ENCODE measurements around the gene SRPX. TPM values are rescaled to one million over a fixed set of nuclear protein-coding genes. Genes with fewer than 3 reads are reported as not detected.

Gene SRPX
- total and polyA plus RNA-seq, 4 donors: 14.1 to 110 (median 57.3) TPM

- ATAC-seq (ENCODE audit: low FRiP score) (no peak), DNase-seq (no peak)
- no peaks in the 10 kb centered on the region for H3K36me3 ChIP-seq (ENCODE audit: control insufficient read depth in 1 of 2, insufficient read depth in 2 of 2, low read length in 1 of 2)
- 55 to 57% methylated on average over 5 of the region's 5 CpGs for WGBS, 2 donors
- H3K27ac ChIP-seq (ENCODE audit: low read depth in 1 of 2, low read length in 2 of 2): no peak overlapping the region
- intact Hi-C loops (cut with DNase I): no loop called here
- no peaks in the 10 kb centered on the region for H3K27me3 ChIP-seq (ENCODE audit: control insufficient read depth in 1 of 2, insufficient read depth in 2 of 2, low read length in 1 of 2)
- H3K4me3 ChIP-seq (ENCODE audit: low read length in 2 of 2): no peak overlapping the region
- H3K4me1 ChIP-seq (ENCODE audit: control insufficient read depth in 1 of 2, insufficient read depth in 2 of 2, low read length in 2 of 2): no peaks in the 10 kb centered on the region
- H3K9me3 ChIP-seq (ENCODE audit: control insufficient read depth, low read length): no peaks in the 10 kb centered on the region
Measured at GRCh38 chrX:38216642-38217041, 4.0 kb downstream of the SRPX start.

GRCh38 chrX:38214551-38215531 is 5.8 kb downstream of the SRPX start:
- Histone ChIP-seq H3K27ac (ENCODE audit: low read depth in 1 of 2, low read length in 2 of 2) (no peak overlapping the region), H3K9me3 (ENCODE audit: control insufficient read depth, low read length) (no peaks in the 10 kb centered on the region), H3K27me3 (ENCODE audit: control insufficient read depth in 1 of 2, insufficient read depth in 2 of 2, low read length in 1 of 2) (no peaks in the 10 kb centered on the region), H3K4me3 (ENCODE audit: low read length in 2 of 2) (no peak overlapping the region), H3K36me3 (ENCODE audit: control insufficient read depth in 1 of 2, insufficient read depth in 2 of 2, low read length in 1 of 2) (no peaks in the 10 kb centered on the region), H3K4me1 (ENCODE audit: control insufficient read depth in 1 of 2, insufficient read depth in 2 of 2, low read length in 2 of 2) (no peaks in the 10 kb centered on the region)
- ATAC-seq (ENCODE audit: low FRiP score) (no peak), DNase-seq (no peak)
- intact Hi-C loops (cut with DNase I): no loop called here
- WGBS, 2 donors: 76 to 89% methylated on average over 11 of the region's 11 CpGs

- no peak overlapping the region for H3K27ac ChIP-seq (ENCODE audit: low read depth in 1 of 2, low read length in 2 of 2)
- intact Hi-C loops (cut with DNase I): no loop called here
- no peaks in the 10 kb centered on the region for H3K4me1 ChIP-seq (ENCODE audit: control insufficient read depth in 1 of 2, insufficient read depth in 2 of 2, low read length in 2 of 2)
- DNase-seq (no peak), ATAC-seq (ENCODE audit: low FRiP score) (no peak)
- H3K36me3 ChIP-seq (ENCODE audit: control insufficient read depth in 1 of 2, insufficient read depth in 2 of 2, low read length in 1 of 2): no peaks in the 10 kb centered on the region
- WGBS, 2 donors: 96 to 98% methylated on average over 1 of the region's 1 CpG
- H3K27me3 ChIP-seq (ENCODE audit: control insufficient read depth in 1 of 2, insufficient read depth in 2 of 2, low read length in 1 of 2): no peaks in the 10 kb centered on the region
- H3K4me3 ChIP-seq (ENCODE audit: low read length in 2 of 2): no peak overlapping the region
- H3K9me3 ChIP-seq (ENCODE audit: control insufficient read depth, low read length): no peaks in the 10 kb centered on the region
Measured at GRCh38 chrX:38214044-38214443, 6.6 kb downstream of the SRPX start.

- Histone ChIP-seq H3K36me3 (ENCODE audit: control insufficient read depth in 1 of 2, insufficient read depth in 2 of 2, low read length in 1 of 2) (no peaks in the 10 kb centered on the region), H3K9me3 (ENCODE audit: control insufficient read depth, low read length) (no peaks in the 10 kb centered on the region), H3K27me3 (ENCODE audit: control insufficient read depth in 1 of 2, insufficient read depth in 2 of 2, low read length in 1 of 2) (no peaks in the 10 kb centered on the region), H3K4me1 (ENCODE audit: control insufficient read depth in 1 of 2, insufficient read depth in 2 of 2, low read length in 2 of 2) (no peaks in the 10 kb centered on the region), H3K4me3 (ENCODE audit: low read length in 2 of 2) (no peak overlapping the region), H3K27ac (ENCODE audit: low read depth in 1 of 2, low read length in 2 of 2) (no peak overlapping the region)
- intact Hi-C loops (cut with DNase I): no loop called here
- 61 to 87% methylated on average over 4 of the region's 4 CpGs for whole genome bisulfite sequencing, 2 donors
- DNase-seq (no peak), ATAC-seq (ENCODE audit: low FRiP score) (no peak)
Measured at GRCh38 chrX:38211891-38212635, 8.6 kb downstream of the SRPX start.

GRCh38 chrX:38206542-38206941 is 14.1 kb downstream of the SRPX start:
- Histone ChIP-seq H3K36me3 (ENCODE audit: control insufficient read depth in 1 of 2, insufficient read depth in 2 of 2, low read length in 1 of 2) (no peaks in the 10 kb centered on the region), H3K4me3 (ENCODE audit: low read length in 2 of 2) (no peak overlapping the region), H3K27ac (ENCODE audit: low read depth in 1 of 2, low read length in 2 of 2) (no peak overlapping the region), H3K9me3 (ENCODE audit: control insufficient read depth, low read length) (no peaks in the 10 kb centered on the region), H3K4me1 (ENCODE audit: control insufficient read depth in 1 of 2, insufficient read depth in 2 of 2, low read length in 2 of 2) (no peaks in the 10 kb centered on the region), H3K27me3 (ENCODE audit: control insufficient read depth in 1 of 2, insufficient read depth in 2 of 2, low read length in 1 of 2) (no peaks in the 10 kb centered on the region)
- 62 to 82% methylated on average over 3 of the region's 3 CpGs for WGBS, 2 donors
- intact Hi-C loops (cut with DNase I): no loop called here
- DNase-seq: no peak
- ATAC-seq (ENCODE audit: low FRiP score): no peak

- Histone ChIP-seq H3K4me3 (ENCODE audit: low read length in 2 of 2) (no peak overlapping the region), H3K36me3 (ENCODE audit: control insufficient read depth in 1 of 2, insufficient read depth in 2 of 2, low read length in 1 of 2) (no peaks in the 10 kb centered on the region), H3K4me1 (ENCODE audit: control insufficient read depth in 1 of 2, insufficient read depth in 2 of 2, low read length in 2 of 2) (no peaks in the 10 kb centered on the region), H3K27me3 (ENCODE audit: control insufficient read depth in 1 of 2, insufficient read depth in 2 of 2, low read length in 1 of 2) (no peaks in the 10 kb centered on the region), H3K9me3 (ENCODE audit: control insufficient read depth, low read length) (no peaks in the 10 kb centered on the region), H3K27ac (ENCODE audit: low read depth in 1 of 2, low read length in 2 of 2) (no peak overlapping the region)
- WGBS, 2 donors: 74 to 81% methylated on average over 5 of the region's 5 CpGs
- ATAC-seq (ENCODE audit: low FRiP score) (no peak), DNase-seq (no peak)
- intact Hi-C loops (cut with DNase I): no loop called here
Measured at GRCh38 chrX:38206036-38206435, 14.6 kb downstream of the SRPX start.

GRCh38 chrX:38205039-38205438 is 15.6 kb downstream of the SRPX start:
- no peaks in the 10 kb centered on the region for H3K36me3 ChIP-seq (ENCODE audit: control insufficient read depth in 1 of 2, insufficient read depth in 2 of 2, low read length in 1 of 2)
- DNase-seq (no peak), ATAC-seq (ENCODE audit: low FRiP score) (no peak)
- H3K9me3 ChIP-seq (ENCODE audit: control insufficient read depth, low read length): no peaks in the 10 kb centered on the region
- no peaks in the 10 kb centered on the region for H3K27me3 ChIP-seq (ENCODE audit: control insufficient read depth in 1 of 2, insufficient read depth in 2 of 2, low read length in 1 of 2)
- no peak overlapping the region for H3K27ac ChIP-seq (ENCODE audit: low read depth in 1 of 2, low read length in 2 of 2)
- intact Hi-C loops (cut with DNase I): no loop called here
- H3K4me1 ChIP-seq (ENCODE audit: control insufficient read depth in 1 of 2, insufficient read depth in 2 of 2, low read length in 2 of 2): no peaks in the 10 kb centered on the region
- H3K4me3 ChIP-seq (ENCODE audit: low read length in 2 of 2): no peak overlapping the region
- 63 to 93% methylated on average over 3 of the region's 3 CpGs for WGBS, 2 donors

GRCh38 chrX:38192007-38192810 is 28.5 kb downstream of the SRPX start:
- Histone ChIP-seq H3K27me3 (ENCODE audit: control insufficient read depth in 1 of 2, insufficient read depth in 2 of 2, low read length in 1 of 2) (no peaks in the 10 kb centered on the region), H3K36me3 (ENCODE audit: control insufficient read depth in 1 of 2, insufficient read depth in 2 of 2, low read length in 1 of 2) (no peaks in the 10 kb centered on the region), H3K9me3 (ENCODE audit: control insufficient read depth, low read length) (no peaks in the 10 kb centered on the region), H3K4me1 (ENCODE audit: control insufficient read depth in 1 of 2, insufficient read depth in 2 of 2, low read length in 2 of 2) (no peaks in the 10 kb centered on the region), H3K4me3 (ENCODE audit: low read length in 2 of 2) (no peak overlapping the region), H3K27ac (ENCODE audit: low read depth in 1 of 2, low read length in 2 of 2) (no peak overlapping the region)
- no peak for ATAC-seq (ENCODE audit: low FRiP score)
- intact Hi-C loops (cut with DNase I): no loop called here
- DNase-seq: no peak
- WGBS, 2 donors: 59 to 81% methylated on average over 5 of the region's 5 CpGs
